RWPE2 (cell line): ENCODE results near the gene RPRML.

Experiments
- ATAC-seq: fragments of 200-7000 bp; cut with Tn5 transposase; 3 replicates; pipeline ENCODE4 v1.9.1; 2021; ENCODE audit warnings: low read depth
- DNase-seq: peaks from one replicate; pipeline ENCODE4 v3.0.0-alpha.2; 2020; ENCODE audit warnings: low spot score
- H3K27ac ChIP-seq: fragments of 450-650 bp; 2 replicates; pipeline ENCODE4 v1.5.1; 2017; ENCODE audit warnings: mild to moderate bottlenecking; ENCODE audit not compliant: poor library complexity, severe bottlenecking
- H3K27me3 ChIP-seq: fragments of 250-450 bp; sonication (Bioruptor Pico); 2 replicates; pipeline ENCODE4 v1.5.1; 2021; ENCODE audit warnings: mild to moderate bottlenecking, moderate library complexity; ENCODE audit not compliant: insufficient read depth, poor library complexity, severe bottlenecking
- H3K36me3 ChIP-seq: fragments of 250-450 bp; sonication (Bioruptor Pico); 2 replicates; pipeline ENCODE4 v1.5.1; 2020; ENCODE audit warnings: low read depth, mild to moderate bottlenecking, moderate library complexity
- H3K4me1 ChIP-seq: fragments of 250-450 bp; sonication (Bioruptor Pico); 2 replicates; pipeline ENCODE4 v1.5.1; 2021; ENCODE audit warnings: mild to moderate bottlenecking, moderate library complexity; ENCODE audit not compliant: insufficient read depth, poor library complexity, severe bottlenecking
- H3K4me3 ChIP-seq: fragments of 250-450 bp; sonication (Bioruptor Pico); 2 replicates; pipeline ENCODE4 v1.5.1; 2021; ENCODE audit warnings: mild to moderate bottlenecking, moderate library complexity; ENCODE audit not compliant: severe bottlenecking
- H3K9me3 ChIP-seq: fragments of 250-450 bp; sonication (Bioruptor Pico); 2 replicates; pipeline ENCODE4 v1.5.1; 2021; ENCODE audit warnings: mild to moderate bottlenecking, moderate library complexity; ENCODE audit not compliant: severe bottlenecking
- TF ChIP-seq, protein P1 (sequence below): fragments of 450-650 bp; IDR thresholded peaks from one replicate; pipeline ENCODE4 v1.5.1; 2017; ENCODE audit warnings: mild to moderate bottlenecking, moderate library complexity; ENCODE audit not compliant: poor library complexity, severe bottlenecking

Gene RPRML

GRCh38 chr17:46983782-46984181, 4.7 kb upstream of the RPRML start:
- TF ChIP-seq, protein P1, sequence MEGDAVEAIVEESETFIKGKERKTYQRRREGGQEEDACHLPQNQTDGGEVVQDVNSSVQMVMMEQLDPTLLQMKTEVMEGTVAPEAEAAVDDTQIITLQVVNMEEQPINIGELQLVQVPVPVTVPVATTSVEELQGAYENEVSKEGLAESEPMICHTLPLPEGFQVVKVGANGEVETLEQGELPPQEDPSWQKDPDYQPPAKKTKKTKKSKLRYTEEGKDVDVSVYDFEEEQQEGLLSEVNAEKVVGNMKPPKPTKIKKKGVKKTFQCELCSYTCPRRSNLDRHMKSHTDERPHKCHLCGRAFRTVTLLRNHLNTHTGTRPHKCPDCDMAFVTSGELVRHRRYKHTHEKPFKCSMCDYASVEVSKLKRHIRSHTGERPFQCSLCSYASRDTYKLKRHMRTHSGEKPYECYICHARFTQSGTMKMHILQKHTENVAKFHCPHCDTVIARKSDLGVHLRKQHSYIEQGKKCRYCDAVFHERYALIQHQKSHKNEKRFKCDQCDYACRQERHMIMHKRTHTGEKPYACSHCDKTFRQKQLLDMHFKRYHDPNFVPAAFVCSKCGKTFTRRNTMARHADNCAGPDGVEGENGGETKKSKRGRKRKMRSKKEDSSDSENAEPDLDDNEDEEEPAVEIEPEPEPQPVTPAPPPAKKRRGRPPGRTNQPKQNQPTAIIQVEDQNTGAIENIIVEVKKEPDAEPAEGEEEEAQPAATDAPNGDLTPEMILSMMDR = no peak
- Histone ChIP-seq H3K27me3 (peaks cover 22% of the 10 kb centered on the region), H3K27ac (no peak overlapping the region), H3K9me3 (no peaks in the 10 kb centered on the region), H3K4me3 (no peak overlapping the region), H3K36me3 (no peaks in the 10 kb centered on the region), H3K4me1 (no peaks in the 10 kb centered on the region)
- no peak for ATAC-seq
- no peak for DNase-seq

GRCh38 chr17:46982577-46982976, 3.5 kb upstream of the RPRML start:
- Histone ChIP-seq H3K27ac (no peak overlapping the region), H3K4me3 (no peak overlapping the region), H3K36me3 (no peaks in the 10 kb centered on the region), H3K27me3 (peaks cover 34% of the 10 kb centered on the region), H3K4me1 (no peaks in the 10 kb centered on the region), H3K9me3 (no peaks in the 10 kb centered on the region)
- ATAC-seq = no peak
- DNase-seq = no peak
- TF ChIP-seq, protein P1 = no peak

DNA sequence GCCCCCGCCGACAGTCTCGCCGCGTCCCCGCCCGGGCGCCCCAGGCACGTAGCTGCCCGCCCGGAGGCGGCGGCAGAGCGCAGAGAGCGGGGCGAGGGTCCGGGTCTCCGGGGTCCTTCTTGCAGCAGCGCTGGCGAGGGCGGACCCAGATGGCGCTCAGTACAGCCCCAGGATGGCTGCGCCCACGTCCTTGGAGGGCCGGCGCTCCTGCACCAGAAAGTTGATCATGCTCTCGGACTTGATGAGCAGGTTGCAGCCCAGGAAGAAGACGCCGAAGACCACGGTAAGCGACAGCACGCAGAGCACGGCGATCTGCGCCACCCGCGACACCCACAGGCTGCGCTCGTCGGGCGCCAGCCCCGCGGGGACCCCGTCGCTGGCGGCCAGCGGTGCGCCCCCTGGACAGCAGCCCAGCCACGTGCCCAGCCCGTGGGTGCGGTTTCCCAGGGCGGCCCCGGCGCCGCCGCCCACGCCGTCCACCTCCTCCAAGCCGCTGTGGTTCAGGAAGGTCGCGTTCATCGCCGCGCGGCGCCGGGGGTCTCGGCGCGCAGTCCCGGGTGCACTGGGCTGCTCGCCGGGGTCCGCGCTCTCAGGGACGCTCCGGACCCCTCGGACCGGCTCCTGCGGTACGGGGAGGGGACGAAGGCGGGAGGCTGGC, 435 bp downstream of the RPRML start:
- ATAC-seq (peak; percentile 34), DNase-seq (no peak)
- no peaks in the 10 kb centered on the region for H3K9me3 ChIP-seq
- no peak overlapping the region for H3K27ac ChIP-seq
- H3K4me1 ChIP-seq = no peaks in the 10 kb centered on the region
- H3K36me3 ChIP-seq = no peaks in the 10 kb centered on the region
- H3K27me3 ChIP-seq = peaks cover 47% of the 10 kb centered on the region
- H3K4me3 ChIP-seq = peak overlapping the region; percentile 32
- TF ChIP-seq, protein P1 = no peak

DNA sequence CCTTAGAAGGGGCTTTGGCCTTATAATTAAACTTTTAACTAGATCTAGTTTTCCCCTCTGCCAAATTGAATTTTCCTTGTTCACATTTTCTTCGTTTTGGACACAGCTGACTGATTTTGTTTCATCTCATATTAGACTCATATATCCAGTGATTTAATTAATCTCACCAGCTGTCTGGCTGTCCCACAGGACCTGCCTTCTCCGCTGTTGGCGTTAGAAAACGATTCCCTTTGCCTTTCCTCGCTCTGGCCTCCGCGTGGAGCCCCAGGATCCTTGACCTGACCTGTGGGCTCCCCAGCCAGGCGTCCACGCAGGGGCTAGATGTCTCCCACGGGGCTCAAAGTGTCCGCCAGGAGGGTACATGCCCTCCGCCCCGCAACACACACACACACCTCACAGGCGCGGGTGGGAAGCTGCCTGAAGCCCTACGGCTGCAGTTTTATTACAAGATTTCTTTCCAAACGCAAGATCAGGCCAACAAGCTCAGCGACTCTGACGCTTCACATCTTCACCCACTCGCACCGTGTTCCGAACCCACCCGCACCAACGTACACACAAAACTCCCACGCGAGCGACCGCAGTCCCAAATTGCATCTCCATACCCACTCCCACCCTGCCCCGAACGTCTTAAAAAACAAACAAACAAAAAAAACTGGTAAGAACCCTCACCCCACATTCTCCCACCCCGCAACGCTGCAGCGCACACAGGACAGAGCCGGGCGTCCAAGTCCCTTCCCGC, 1.1 kb downstream of the RPRML start:
- H3K27me3 ChIP-seq = peaks cover 47% of the 10 kb centered on the region
- no peak overlapping the region for H3K4me3 ChIP-seq
- ATAC-seq = no peak

More for the DNA sequence above, 1.1 kb downstream of the RPRML start:
- Histone ChIP-seq H3K36me3 (no peaks in the 10 kb centered on the region), H3K27ac (no peak overlapping the region), H3K9me3 (no peaks in the 10 kb centered on the region), H3K4me1 (no peaks in the 10 kb centered on the region)
- TF ChIP-seq, protein P1 = no peak
- DNase-seq = no peak
